Fibroblast of lung (primary cell): ENCODE measurements around the gene SLC16A2. TPM values are rescaled to one million over a fixed set of nuclear protein-coding genes. Genes with fewer than 3 reads are reported as not detected.

Experiments
- DNase-seq, 2 donors: peaks; one replicate each; pipeline versions ENCODE4 v3.0.0 to v3.0.0-alpha.2; 2010; ENCODE audit warnings: low read depth in 2 of 2
- H2AFZ ChIP-seq: 2 replicates; pipeline ENCODE4 v1.5.1; 2012; ENCODE audit warnings: low read length, control low read depth, inconsistent platforms
- H3K27ac ChIP-seq: 2 replicates; pipeline ENCODE4 v1.5.1; 2011; ENCODE audit warnings: low read length, control low read depth; ENCODE audit not compliant: insufficient read depth
- H3K27me3 ChIP-seq: 2 replicates; pipeline ENCODE4 v1.5.1; 2011; ENCODE audit warnings: mild to moderate bottlenecking, low read length; ENCODE audit not compliant: control insufficient read depth, insufficient read depth
- H3K36me3 ChIP-seq: 2 replicates; pipeline ENCODE4 v1.5.1; 2011; ENCODE audit warnings: low read length; ENCODE audit not compliant: control insufficient read depth, insufficient read depth
- H3K4me1 ChIP-seq: 2 replicates; pipeline ENCODE4 v1.5.1; 2011; ENCODE audit warnings: low read length; ENCODE audit not compliant: control insufficient read depth, insufficient read depth; ENCODE audit errors: extremely low read depth
- H3K4me2 ChIP-seq: 2 replicates; pipeline ENCODE4 v1.5.1; 2011; ENCODE audit warnings: low read length, control low read depth; ENCODE audit not compliant: insufficient read depth; ENCODE audit errors: extremely low read depth
- H3K4me3 ChIP-seq, 4 experiments: fragments of 200-600 bp in 1 of 4; sonication (generic) in 1 of 4; replicated peaks in 1 of 4; 2 replicates each; pipeline ENCODE4 v1.5.1; 2011 to 2016; ENCODE audit warnings: low read length in 4 of 4, low read depth in 3 of 4, mild to moderate bottlenecking in 3 of 4, control low read depth in 2 of 4, inconsistent platforms in 1 of 4, mixed read lengths in 1 of 4; ENCODE audit not compliant: insufficient read depth in 1 of 4; ENCODE audit errors: control extremely low read depth in 1 of 4
- H3K79me2 ChIP-seq: 2 replicates; pipeline ENCODE4 v1.5.1; 2012; ENCODE audit warnings: mild to moderate bottlenecking, low read length, inconsistent platforms; ENCODE audit not compliant: control insufficient read depth, insufficient read depth
- H3K9ac ChIP-seq: 2 replicates; pipeline ENCODE4 v1.5.1; 2011; ENCODE audit warnings: mild to moderate bottlenecking, low read length, control low read depth; ENCODE audit not compliant: insufficient read depth
- H3K9me3 ChIP-seq: 2 replicates; pipeline ENCODE4 v1.5.1; 2012; ENCODE audit warnings: low read depth, low read length; ENCODE audit not compliant: control insufficient read depth, insufficient read depth
- H4K20me1 ChIP-seq: 2 replicates; pipeline ENCODE4 v1.5.1; 2011; ENCODE audit warnings: low read length; ENCODE audit not compliant: control insufficient read depth, insufficient read depth; ENCODE audit errors: extremely low read depth
- EZH2 ChIP-seq: IDR thresholded peaks from 2 replicates; pipeline ENCODE4 v1.5.1; 2012; ENCODE audit warnings: low read length, control low read depth, mild to moderate bottlenecking; ENCODE audit errors: missing control alignments
- polyA plus RNA-seq, 2 donors: library from polyadenylated mRNA; depleted of rRNA in 1 of 2; stranded (reverse) in 1 of 2; unstranded in 1 of 2; fragments of >200 nt; gene quantifications; 2 replicates each; pipeline ENCODE4 v1.2.1, GENCODE V29; 2011 to 2012; ENCODE audit warnings: missing spikeins in 1 of 2
- total RNA-seq: library from RNA; depleted of rRNA; stranded (reverse); fragments of >200 nt; gene quantifications from 2 replicates; pipeline ENCODE4 v1.2.1, GENCODE V29; 2014
- TF ChIP-seq, protein P1 (sequence below), 2 donors: IDR thresholded peaks in 1 of 2; conservative IDR thresholded peaks in 1 of 2; 1 replicate in 1 of 2; 2 replicates in 1 of 2; pipeline ENCODE4 v1.5.1; 2011 to 2012; ENCODE audit warnings: low read length in 2 of 2, control low read depth in 1 of 2, inconsistent platforms in 1 of 2, low read depth in 1 of 2, mild to moderate bottlenecking in 1 of 2

SLC16A2 gene
- total and polyA plus RNA-seq, 2 donors (not counting 1 experiment from before 2014, with no cell fraction given) = 7.8 to 27.2 TPM

DNA sequence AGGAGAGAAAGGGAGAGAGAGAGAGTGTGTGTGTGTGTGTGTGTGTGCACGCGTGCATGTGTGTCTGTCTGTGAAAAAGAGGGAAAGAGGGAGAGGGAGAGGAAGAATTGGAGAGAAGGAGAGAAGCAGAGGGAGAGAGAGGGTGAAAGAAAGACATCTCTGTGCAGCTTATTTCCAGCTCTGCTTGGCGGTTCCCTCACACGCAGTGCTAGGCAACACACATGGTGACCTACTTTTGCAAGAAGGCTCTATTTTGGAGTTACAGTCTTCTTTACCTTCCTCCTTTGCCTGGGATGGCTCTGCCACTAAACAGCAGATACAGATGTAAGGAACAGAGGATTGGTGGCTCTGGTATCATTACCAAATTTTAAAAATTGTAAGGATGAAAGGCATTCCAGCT lies 40.1 kb downstream of the SLC16A2 start:
- H3K4me1 ChIP-seq = no peaks in the 10 kb centered on the region
- no peak overlapping the region for H3K4me3 ChIP-seq
- H3K27ac ChIP-seq = no peak overlapping the region
- H2AFZ ChIP-seq = no peak overlapping the region
- DNase-seq = no peak
- H3K9me3 ChIP-seq = no peaks in the 10 kb centered on the region
- no peaks in the 10 kb centered on the region for H3K27me3 ChIP-seq
- no peaks in the 10 kb centered on the region for H4K20me1 ChIP-seq
- no peaks in the 10 kb centered on the region for H3K79me2 ChIP-seq
- TF ChIP-seq, protein P1, sequence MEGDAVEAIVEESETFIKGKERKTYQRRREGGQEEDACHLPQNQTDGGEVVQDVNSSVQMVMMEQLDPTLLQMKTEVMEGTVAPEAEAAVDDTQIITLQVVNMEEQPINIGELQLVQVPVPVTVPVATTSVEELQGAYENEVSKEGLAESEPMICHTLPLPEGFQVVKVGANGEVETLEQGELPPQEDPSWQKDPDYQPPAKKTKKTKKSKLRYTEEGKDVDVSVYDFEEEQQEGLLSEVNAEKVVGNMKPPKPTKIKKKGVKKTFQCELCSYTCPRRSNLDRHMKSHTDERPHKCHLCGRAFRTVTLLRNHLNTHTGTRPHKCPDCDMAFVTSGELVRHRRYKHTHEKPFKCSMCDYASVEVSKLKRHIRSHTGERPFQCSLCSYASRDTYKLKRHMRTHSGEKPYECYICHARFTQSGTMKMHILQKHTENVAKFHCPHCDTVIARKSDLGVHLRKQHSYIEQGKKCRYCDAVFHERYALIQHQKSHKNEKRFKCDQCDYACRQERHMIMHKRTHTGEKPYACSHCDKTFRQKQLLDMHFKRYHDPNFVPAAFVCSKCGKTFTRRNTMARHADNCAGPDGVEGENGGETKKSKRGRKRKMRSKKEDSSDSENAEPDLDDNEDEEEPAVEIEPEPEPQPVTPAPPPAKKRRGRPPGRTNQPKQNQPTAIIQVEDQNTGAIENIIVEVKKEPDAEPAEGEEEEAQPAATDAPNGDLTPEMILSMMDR (conservative IDR thresholded peaks at IDR 0.05 in 1 of 2, IDR thresholded peaks at IDR 0.05 in 1 of 2; ENCODE audit: low read depth in 1 of 2, low read length in 2 of 2) = no peak
- TF ChIP-seq EZH2 = no peak
- H3K4me2 ChIP-seq = no peak overlapping the region
- no peak overlapping the region for H3K9ac ChIP-seq
- no peaks in the 10 kb centered on the region for H3K36me3 ChIP-seq

- Histone ChIP-seq H3K4me3 (no peak overlapping the region), H3K9ac (no peak overlapping the region), H3K79me2 (no peaks in the 10 kb centered on the region), H3K27ac (no peak overlapping the region), H3K9me3 (no peaks in the 10 kb centered on the region), H3K27me3 (no peaks in the 10 kb centered on the region), H2AFZ (no peak overlapping the region), H3K4me1 (no peaks in the 10 kb centered on the region), H3K36me3 (no peaks in the 10 kb centered on the region), H3K4me2 (no peak overlapping the region), H4K20me1 (no peaks in the 10 kb centered on the region)
- TF ChIP-seq EZH2 = no peak
- no peak for DNase-seq
These were observed 43.4 kb downstream of the SLC16A2 start for GRCh38 chrX:74464722-74465121.

DNA sequence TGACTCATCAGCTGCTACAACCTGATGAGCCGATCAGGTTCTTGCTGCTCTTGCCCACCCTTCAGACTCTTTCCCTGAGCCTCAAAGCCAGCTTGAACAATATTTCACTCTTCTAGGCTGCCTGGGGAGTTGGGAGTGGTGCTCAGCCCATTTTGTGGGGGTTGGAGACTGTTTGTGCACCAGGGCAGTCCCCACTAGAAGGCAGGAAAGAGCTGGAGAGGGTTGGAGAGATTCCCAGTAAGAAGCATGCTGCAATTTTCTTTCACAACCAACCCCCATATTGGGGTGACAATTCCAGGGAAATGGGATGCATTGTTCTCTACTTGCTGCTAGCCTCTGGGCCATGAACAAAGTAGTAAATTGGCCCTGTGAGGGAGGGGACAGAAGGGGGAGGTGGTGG lies 44.1 kb downstream of the SLC16A2 start:
- Histone ChIP-seq H3K9ac (no peak overlapping the region), H4K20me1 (no peaks in the 10 kb centered on the region), H3K4me1 (no peaks in the 10 kb centered on the region), H2AFZ (no peak overlapping the region), H3K9me3 (no peaks in the 10 kb centered on the region), H3K79me2 (no peaks in the 10 kb centered on the region), H3K36me3 (no peaks in the 10 kb centered on the region), H3K4me2 (no peak overlapping the region), H3K4me3 (no peak overlapping the region), H3K27ac (no peak overlapping the region), H3K27me3 (no peaks in the 10 kb centered on the region)
- TF ChIP-seq, protein P1 (conservative IDR thresholded peaks at IDR 0.05 in 1 of 2, IDR thresholded peaks at IDR 0.05 in 1 of 2; ENCODE audit: low read depth in 1 of 2, low read length in 2 of 2) = peak in 1 of 2 donors; percentile 26
- TF ChIP-seq EZH2 = no peak
- DNase-seq = no peak
